GM18517 (cell line): ENCODE measurements around the gene NRCAM.

Source experiments
- ATAC-seq: cut with Tn5 transposase; IDR thresholded peaks from one replicate; pipeline ENCODE4 v1.9.1; 2021; ENCODE audit warnings: mild to moderate bottlenecking, moderate library complexity; ENCODE audit not compliant: unreplicated experiment

NRCAM gene

DNA sequence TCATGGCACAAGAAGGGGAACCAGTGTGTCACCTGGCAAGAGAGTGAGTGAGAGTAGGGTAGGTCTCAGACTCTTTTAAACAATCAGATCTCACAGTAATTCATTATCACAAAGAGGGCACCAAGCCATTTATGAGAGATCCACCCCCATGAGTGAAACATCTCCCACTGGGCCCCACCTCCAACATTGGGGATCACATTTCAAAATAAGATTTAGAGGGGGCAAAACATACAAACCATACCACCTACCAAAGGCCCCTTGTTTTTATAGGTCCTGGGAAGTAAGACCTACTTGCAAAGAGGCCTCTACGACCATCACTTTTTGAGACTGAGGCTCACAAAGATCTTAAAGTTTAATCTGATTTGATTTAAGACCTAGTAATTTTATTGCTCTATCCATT is 134.9 kb downstream of the NRCAM start:
- no peak for ATAC-seq

DNA sequence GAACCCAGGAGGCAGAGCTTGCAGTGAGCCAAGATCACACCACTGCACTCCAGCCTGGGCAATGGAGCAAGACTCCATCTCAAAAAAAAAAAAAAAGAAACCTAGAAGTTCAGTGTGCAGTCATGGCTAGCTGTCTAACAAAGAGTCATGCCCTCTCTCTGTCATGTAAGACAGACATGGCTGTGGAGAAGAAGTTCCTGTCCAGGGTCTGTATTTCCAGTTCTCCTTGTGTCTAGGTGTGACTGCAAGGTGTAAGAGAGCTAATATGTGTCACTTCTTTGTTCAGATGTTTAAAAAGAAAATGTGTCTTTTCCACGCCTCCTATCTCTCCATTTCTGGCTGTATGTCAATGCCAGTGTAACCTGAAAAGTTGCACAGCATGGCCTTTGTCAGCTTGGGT is 139.5 kb downstream of the NRCAM start:
- no peak for ATAC-seq

DNA sequence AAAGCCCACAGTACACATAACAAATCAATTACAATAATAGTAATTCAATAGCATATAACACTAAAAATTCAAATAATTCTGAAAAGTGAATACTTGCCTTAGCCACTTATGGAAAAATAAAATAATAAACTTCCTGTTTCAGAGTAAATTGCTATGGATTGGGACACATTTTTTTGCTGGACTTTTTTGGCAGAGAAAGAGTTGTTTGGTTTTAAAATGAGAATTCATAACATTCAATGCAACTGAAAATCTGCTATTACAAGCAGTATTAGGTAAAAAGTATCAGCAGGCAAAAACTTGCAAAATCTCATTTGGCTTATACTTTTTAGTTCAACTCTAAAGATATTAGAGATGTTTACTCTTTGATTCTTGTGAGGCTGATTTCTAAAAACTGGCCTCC is 141.7 kb downstream of the NRCAM start:
- ATAC-seq, result no peak

DNA sequence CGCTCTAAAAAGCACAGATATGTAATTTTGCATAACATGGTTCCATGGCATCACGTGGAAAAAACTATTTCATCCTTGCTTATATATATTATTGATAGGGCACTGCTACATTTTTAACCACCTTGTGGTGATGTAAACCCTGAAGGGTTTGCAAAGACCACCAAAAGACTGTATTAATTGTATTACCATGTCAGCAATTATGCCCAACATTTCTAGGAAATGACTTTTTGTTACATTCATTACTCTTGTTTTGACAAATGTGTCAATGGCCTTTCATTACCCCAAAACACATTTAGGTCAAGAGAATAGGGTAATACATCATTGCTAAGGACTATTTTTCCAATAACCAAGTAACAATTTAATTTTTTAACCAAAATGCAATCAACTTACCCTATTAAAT is 142.2 kb downstream of the NRCAM start:
- ATAC-seq, result no peak

DNA sequence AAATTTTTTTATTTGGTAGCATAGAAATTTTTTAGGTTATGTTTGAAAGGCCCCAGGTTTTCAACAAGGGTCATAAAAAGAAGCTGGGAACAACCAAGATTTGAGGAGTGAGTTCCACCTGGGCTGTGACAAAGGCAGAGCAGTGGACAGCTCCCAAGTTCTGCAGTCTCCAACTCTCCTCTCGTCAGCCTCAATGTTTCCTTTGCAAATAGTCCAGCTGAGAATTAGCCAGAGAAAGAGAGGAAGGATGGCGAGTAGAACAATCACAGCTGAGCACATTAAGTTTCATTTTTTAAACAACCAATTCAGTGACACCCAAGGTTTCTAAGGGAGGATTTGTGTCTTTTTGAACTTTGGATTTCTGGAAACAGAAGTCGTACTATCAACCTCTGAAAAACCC is 143.2 kb downstream of the NRCAM start:
- ATAC-seq, result no peak

DNA sequence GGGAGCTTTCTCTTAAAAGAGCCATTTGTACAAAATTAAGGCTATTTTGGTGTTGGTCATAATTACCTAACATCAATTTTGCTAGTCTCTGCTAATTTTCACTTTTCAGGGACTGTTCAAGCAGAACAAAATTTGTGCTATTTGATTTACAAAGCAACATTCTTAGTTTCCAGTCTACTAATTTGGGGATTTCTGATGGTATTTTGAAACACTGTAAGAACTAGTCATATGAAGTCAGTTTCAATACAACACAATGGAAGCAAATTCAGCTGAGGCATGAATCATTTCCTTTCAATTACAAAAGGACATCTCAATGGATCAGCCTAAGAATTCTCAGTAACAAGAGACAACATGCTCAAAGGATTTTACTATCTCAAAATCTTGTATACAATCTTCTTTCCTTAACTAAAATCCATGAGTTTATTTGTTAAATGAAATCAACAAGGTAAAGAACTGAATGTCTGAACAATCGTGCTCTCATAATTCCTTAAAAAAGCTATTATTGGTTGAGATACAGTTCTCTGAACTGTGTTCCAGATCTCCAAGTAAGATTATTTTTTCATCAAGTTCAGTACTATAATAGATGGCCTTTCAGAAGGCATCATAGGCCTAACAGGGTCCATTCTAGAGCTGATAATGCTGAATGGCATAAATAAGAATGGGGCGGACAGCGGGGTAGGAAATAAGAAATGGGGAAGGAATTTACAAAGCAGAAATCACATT is 144.6 kb downstream of the NRCAM start:
- ATAC-seq, result peak; percentile 67

- ATAC-seq, result no peak
These were observed 145.9 kb downstream of the NRCAM start for GRCh38 chr7:108310351-108310750.

DNA sequence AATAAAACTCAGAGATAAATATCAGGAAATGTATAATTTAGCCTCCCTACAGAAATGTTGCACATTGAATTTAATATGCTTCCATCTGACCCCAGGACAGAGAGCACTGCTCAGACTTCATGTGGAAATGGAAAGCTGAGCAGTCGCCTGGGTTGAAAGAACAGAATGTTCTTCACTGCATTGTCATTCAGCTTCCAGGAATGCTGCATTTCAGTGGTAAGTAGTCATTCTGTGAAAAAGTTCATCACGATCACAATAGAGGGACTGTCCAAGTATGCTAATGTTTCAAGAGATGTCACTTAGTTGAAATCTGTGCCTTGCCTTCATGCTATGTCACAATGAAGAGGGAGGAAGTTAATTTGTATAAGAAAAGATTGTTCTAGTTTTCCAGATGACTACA is 147.3 kb downstream of the NRCAM start:
- ATAC-seq, result peak; percentile 55

GRCh38 chr7:108308276-108308675 is 148.0 kb downstream of the NRCAM start:
- no peak for ATAC-seq

DNA sequence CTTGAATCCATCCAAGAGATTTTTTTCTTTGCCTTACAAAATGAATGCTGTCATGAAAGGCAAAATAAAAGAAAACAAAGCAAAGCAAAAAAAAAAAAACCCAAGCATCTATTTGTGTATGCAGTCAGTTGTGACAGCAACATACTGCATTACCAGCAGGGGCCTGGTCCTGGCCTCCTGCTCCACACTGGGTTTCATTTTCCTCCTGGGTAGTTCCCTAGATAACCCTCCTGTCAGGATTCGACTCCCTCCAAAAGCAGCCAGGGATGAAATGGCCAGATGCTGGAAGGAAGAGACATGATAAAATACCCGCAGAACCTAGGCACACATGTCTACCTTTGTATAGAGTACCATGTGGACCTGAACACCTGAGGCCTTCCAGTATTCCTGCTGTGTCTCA is 148.6 kb downstream of the NRCAM start:
- ATAC-seq, result no peak

DNA sequence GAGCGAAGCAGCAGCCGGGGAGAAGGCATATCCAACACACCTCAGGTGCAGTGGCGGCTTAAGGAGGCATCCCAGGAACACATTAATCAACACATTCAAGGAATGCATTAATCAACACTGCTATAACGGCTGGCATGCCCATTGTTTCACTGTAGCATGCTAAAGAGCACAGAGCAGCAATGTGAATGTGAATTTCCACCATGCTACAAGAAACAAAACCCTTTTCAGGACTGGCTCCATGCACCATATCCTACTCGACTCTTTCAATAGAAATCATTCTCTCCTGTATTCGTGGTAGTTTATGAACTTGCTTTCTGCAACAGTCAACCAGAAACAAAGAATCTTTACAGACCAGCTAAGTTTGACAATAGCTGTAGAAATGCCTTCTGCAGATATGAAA is 149.0 kb downstream of the NRCAM start:
- no peak for ATAC-seq

GRCh38 chr7:108303332-108303731 is 152.9 kb downstream of the NRCAM start:
- ATAC-seq, result no peak

GRCh38 chr7:108301387-108301786 is 154.8 kb downstream of the NRCAM start:
- ATAC-seq, result no peak

DNA sequence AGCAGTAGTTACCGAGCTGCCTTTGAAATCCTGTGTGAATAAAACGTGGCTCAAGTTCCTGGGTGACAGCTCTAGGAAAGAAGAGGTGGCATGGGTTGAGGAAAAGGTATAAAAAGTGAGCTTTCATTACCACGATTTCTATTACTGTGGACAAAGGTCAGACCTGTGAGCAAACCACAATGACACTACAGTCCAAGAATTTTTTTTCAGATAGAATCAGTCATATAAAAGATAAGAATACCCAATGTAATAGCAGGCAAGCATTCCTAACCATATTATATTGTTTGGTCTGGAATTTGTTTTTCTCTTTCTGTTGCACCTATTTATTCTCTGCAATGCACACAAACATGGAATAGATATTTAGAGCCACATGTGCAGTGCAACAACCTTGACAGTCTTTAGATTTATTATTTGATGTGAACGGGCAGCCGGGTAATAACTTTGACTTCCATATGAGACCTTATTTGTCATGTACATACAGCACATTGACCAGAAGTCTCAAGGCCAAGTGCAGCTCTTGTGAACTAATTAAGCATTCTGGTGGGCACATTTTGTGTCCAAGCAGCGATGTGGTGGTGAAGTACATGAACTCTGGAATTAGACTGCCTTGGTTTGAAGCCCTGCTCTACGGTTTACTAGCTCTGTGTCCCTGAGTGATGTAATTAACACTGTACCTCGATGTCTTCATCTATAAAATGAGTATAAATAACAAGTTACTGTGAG is 156.8 kb downstream of the NRCAM start:
- ATAC-seq, result no peak

GRCh38 chr7:108296911-108297310 is 159.3 kb downstream of the NRCAM start:
- no peak for ATAC-seq

GRCh38 chr7:108294595-108294994 is 161.6 kb downstream of the NRCAM start:
- peak; percentile 97 for ATAC-seq

DNA sequence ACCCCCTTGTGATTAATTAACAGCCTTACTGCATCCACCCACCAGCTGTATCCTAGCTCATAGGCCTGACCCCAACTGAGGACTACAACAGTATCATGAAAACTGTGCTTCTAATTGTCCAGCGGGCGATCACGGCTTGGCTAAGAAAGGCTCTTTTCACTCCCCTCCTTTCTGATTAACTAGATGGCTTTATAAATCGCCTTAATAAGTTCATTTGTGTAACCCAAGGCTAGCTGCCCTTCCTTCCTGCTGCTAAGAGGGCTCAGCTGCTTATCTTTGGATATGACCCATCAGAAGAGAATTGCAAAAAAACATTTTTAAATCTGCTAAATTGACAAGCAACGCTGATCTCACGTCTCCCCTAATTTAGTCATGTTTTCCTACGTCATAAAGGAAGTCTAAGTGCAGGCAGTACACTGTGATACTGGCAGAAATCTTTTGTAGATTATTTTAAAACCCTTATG is 163.1 kb downstream of the NRCAM start:
- no peak for ATAC-seq

DNA sequence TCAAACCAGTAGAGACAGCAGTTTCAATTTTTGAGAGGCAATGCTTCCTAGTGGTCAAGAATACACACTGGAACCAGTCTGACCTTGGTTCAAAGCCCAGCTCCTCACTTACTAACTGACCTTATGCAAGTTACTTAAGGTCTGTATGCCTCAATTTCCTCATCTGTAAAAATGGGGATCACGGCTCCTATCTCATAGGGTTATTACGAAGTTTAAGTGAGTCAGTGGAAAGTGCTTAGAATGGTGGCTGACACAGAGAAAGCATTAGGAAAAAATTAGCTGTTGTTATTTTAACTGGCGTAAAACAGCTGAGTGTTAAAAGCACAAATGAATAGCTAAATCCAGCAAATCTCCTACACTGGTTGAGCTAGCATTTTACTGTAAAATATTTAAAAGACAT is 163.7 kb downstream of the NRCAM start:
- no peak for ATAC-seq

GRCh38 chr7:108291791-108292440 is 164.3 kb downstream of the NRCAM start:
- no peak for ATAC-seq

GRCh38 chr7:108291152-108291508 is 165.1 kb downstream of the NRCAM start:
- ATAC-seq, result no peak

- ATAC-seq, result no peak
These were observed 165.6 kb downstream of the NRCAM start for GRCh38 chr7:108290459-108291151.
